UCSD-AML1 (cell line): ENCODE results near the gene DOLK.
A peak's percentile ranks its signal among the peaks of the same experiment; 100 is the strongest.

Experiments used
- DNase-seq: peaks from one replicate; lab custom pipeline; 2025; ENCODE audit not compliant: unreplicated experiment; lab: John Stamatoyannopoulos, UW

DOLK gene

GRCh38 chr9:128909859-128910258 is 37.5 kb downstream of the DOLK start:
- DNase-seq, result no peak

GRCh38 chr9:128908372-128908771 is 39.0 kb downstream of the DOLK start:
- DNase-seq, result no peak

- peak; percentile 18 for DNase-seq
Observed at GRCh38 chr9:128906741-128907140, 40.7 kb downstream of the DOLK start.

GRCh38 chr9:128905964-128906363 is 41.4 kb downstream of the DOLK start:
- no peak for DNase-seq

GRCh38 chr9:128903871-128904620 is 43.4 kb downstream of the DOLK start:
- DNase-seq, result no peak

- no peak for DNase-seq
Observed at GRCh38 chr9:128903079-128903461, 44.3 kb downstream of the DOLK start.

- DNase-seq, result peak; percentile 72
Observed at GRCh38 chr9:128902351-128903078, 44.9 kb downstream of the DOLK start.

- DNase-seq, result no peak
Observed at GRCh38 chr9:128901822-128902221, 45.6 kb downstream of the DOLK start.

GRCh38 chr9:128901379-128901778 is 46.0 kb downstream of the DOLK start:
- DNase-seq, result no peak

- peak; percentile 37 for DNase-seq
Observed at GRCh38 chr9:128899566-128900322, 47.7 kb downstream of the DOLK start.

GRCh38 chr9:128898845-128899565 is 48.4 kb downstream of the DOLK start:
- no peak for DNase-seq

GRCh38 chr9:128898382-128898781 is 49.0 kb downstream of the DOLK start:
- no peak for DNase-seq

- DNase-seq, result no peak
Observed at GRCh38 chr9:128895556-128895955, 51.8 kb downstream of the DOLK start.
